Neuron (in vitro differentiated cells): ENCODE data around the gene NINJ2.
"Not testable (repeated sequence)": the region's sequence is repeated elsewhere in the genome, so short reads cannot be mapped to it uniquely, and the experiment has no call there.

ENCODE experiments used
- H2AFZ ChIP-seq: one replicate; pipeline ENCODE4 v1.6.1; 2013; ENCODE audit warnings: low read depth, mild to moderate bottlenecking, inconsistent platforms, low read length, moderate library complexity
- H3K27me3 ChIP-seq: one replicate; pipeline ENCODE4 v1.6.1; 2013; ENCODE audit warnings: low read length; ENCODE audit not compliant: insufficient read depth
- H3K36me3 ChIP-seq: one replicate; pipeline ENCODE4 v1.6.1; 2013; ENCODE audit warnings: low read length; ENCODE audit not compliant: insufficient read depth
- H3K4me1 ChIP-seq: one replicate; pipeline ENCODE4 v1.6.1; 2013; ENCODE audit warnings: low read length; ENCODE audit not compliant: insufficient read depth
- H3K4me3 ChIP-seq: 2 replicates; pipeline ENCODE4 v1.5.1; 2013; ENCODE audit warnings: mild to moderate bottlenecking, low read length, moderate library complexity
- H3K9me3 ChIP-seq: one replicate; pipeline ENCODE4 v1.6.1; 2013; ENCODE audit warnings: low read length

Gene NINJ2

GRCh38 chr12:663293-663871 lies at the start of gene NINJ2:
Gene NINJ2 (minus strand): TSS chr12:663445. CDS start chr12:663360, 85 bp downstream.
- H2AFZ ChIP-seq: no peak within 1 kb of the TSS
- no peaks in the 10 kb centered on the region for H3K9me3 ChIP-seq
- H3K4me1 ChIP-seq: no peaks in the 10 kb centered on the region
- H3K36me3 ChIP-seq: no peaks in the 10 kb centered on the region
- H3K4me3 ChIP-seq: no peak within 1 kb of the TSS
- peaks cover 3% of the 10 kb centered on the region for H3K27me3 ChIP-seq

- no peaks in the 10 kb centered on the region for H3K27me3 ChIP-seq
- H3K4me1 ChIP-seq: no peaks in the 10 kb centered on the region
- H2AFZ ChIP-seq: no peak overlapping the region
- no peak overlapping the region for H3K4me3 ChIP-seq
- H3K36me3 ChIP-seq: no peaks in the 10 kb centered on the region
- no peaks in the 10 kb centered on the region for H3K9me3 ChIP-seq
Measured at GRCh38 chr12:712172-712863, 49.1 kb upstream of the NINJ2 start.

- Histone ChIP-seq H3K27me3 (no peaks in the 10 kb centered on the region), H3K9me3 (no peaks in the 10 kb centered on the region), H2AFZ (no peak overlapping the region), H3K4me1 (no peaks in the 10 kb centered on the region), H3K4me3 (no peak overlapping the region), H3K36me3 (no peaks in the 10 kb centered on the region)
Measured at GRCh38 chr12:709455-710020, 46.3 kb upstream of the NINJ2 start.

- not testable (repeated sequence) for H3K27me3 ChIP-seq, H2AFZ ChIP-seq, H3K36me3 ChIP-seq, H3K9me3 ChIP-seq, H3K4me3 ChIP-seq, H3K4me1 ChIP-seq
Measured at GRCh38 chr12:708084-708483, 44.8 kb upstream of the NINJ2 start.

- Histone ChIP-seq H2AFZ (no peak overlapping the region), H3K9me3 (no peaks in the 10 kb centered on the region), H3K4me1 (peaks cover 12% of the 10 kb centered on the region), H3K36me3 (no peaks in the 10 kb centered on the region), H3K27me3 (no peaks in the 10 kb centered on the region), H3K4me3 (no peak overlapping the region)
Measured at GRCh38 chr12:704516-705242, 41.4 kb upstream of the NINJ2 start.

GRCh38 chr12:701896-702539 lies 38.8 kb upstream of the NINJ2 start:
- peaks cover 12% of the 10 kb centered on the region for H3K4me1 ChIP-seq
- H2AFZ ChIP-seq: no peak overlapping the region
- H3K4me3 ChIP-seq: no peak overlapping the region
- H3K36me3 ChIP-seq: no peaks in the 10 kb centered on the region
- H3K9me3 ChIP-seq: no peaks in the 10 kb centered on the region
- no peaks in the 10 kb centered on the region for H3K27me3 ChIP-seq

- H3K36me3 ChIP-seq: no peaks in the 10 kb centered on the region
- H3K4me1 ChIP-seq: peaks cover 12% of the 10 kb centered on the region
- peaks cover 5% of the 10 kb centered on the region for H3K9me3 ChIP-seq
- no peaks in the 10 kb centered on the region for H3K27me3 ChIP-seq
- no peak overlapping the region for H2AFZ ChIP-seq
- H3K4me3 ChIP-seq: no peak overlapping the region
Measured at GRCh38 chr12:700016-700415, 36.8 kb upstream of the NINJ2 start.

GRCh38 chr12:698222-698621 lies 35.0 kb upstream of the NINJ2 start:
- H3K9me3 ChIP-seq, H3K36me3 ChIP-seq, H3K27me3 ChIP-seq, H3K4me3 ChIP-seq, H2AFZ ChIP-seq: not testable (repeated sequence)
- peaks cover 12% of the 10 kb centered on the region for H3K4me1 ChIP-seq

- no peaks in the 10 kb centered on the region for H3K36me3 ChIP-seq
- no peak overlapping the region for H2AFZ ChIP-seq
- no peak overlapping the region for H3K4me3 ChIP-seq
- peaks cover 12% of the 10 kb centered on the region for H3K4me1 ChIP-seq
- no peaks in the 10 kb centered on the region for H3K27me3 ChIP-seq
- H3K9me3 ChIP-seq: peaks cover 6% of the 10 kb centered on the region
Measured at GRCh38 chr12:697481-697880, 34.2 kb upstream of the NINJ2 start.

- H3K36me3 ChIP-seq: no peaks in the 10 kb centered on the region
- no peak overlapping the region for H3K4me3 ChIP-seq
Measured at GRCh38 chr12:694734-695503, 31.7 kb upstream of the NINJ2 start.

GRCh38 chr12:693934-694533 lies 30.8 kb upstream of the NINJ2 start:
- H3K36me3 ChIP-seq: no peaks in the 10 kb centered on the region
- no peak overlapping the region for H3K4me3 ChIP-seq
- H3K9me3 ChIP-seq: peaks cover 7% of the 10 kb centered on the region
- H3K27me3 ChIP-seq: no peaks in the 10 kb centered on the region
- no peaks in the 10 kb centered on the region for H3K4me1 ChIP-seq
- no peak overlapping the region for H2AFZ ChIP-seq

More at GRCh38 chr12:694734-695503, 31.7 kb upstream of the NINJ2 start:
- Histone ChIP-seq H3K4me1 (peaks cover under 1% of the 10 kb centered on the region), H3K27me3 (no peaks in the 10 kb centered on the region), H3K9me3 (peaks cover 7% of the 10 kb centered on the region), H2AFZ (no peak overlapping the region)

GRCh38 chr12:692274-692673 lies 29.0 kb upstream of the NINJ2 start:
- Histone ChIP-seq H2AFZ (no peak overlapping the region), H3K9me3 (peaks cover 7% of the 10 kb centered on the region), H3K4me1 (no peaks in the 10 kb centered on the region), H3K36me3 (no peaks in the 10 kb centered on the region), H3K4me3 (no peak overlapping the region), H3K27me3 (no peaks in the 10 kb centered on the region)
